HEK293T (cell line): ENCODE measurements around the gene BASP1.

Experiments
- CTCF ChIA-PET: fragments of 350-600 bp; formaldehyde crosslinking; extraction: SDS; loops from one replicate; lab custom pipeline; 2021; ENCODE audit warnings: antibody characterized with exemption, inconsistent platforms; lab: Yijun Ruan, JAX
- POLR2A ChIA-PET: fragments of 350-600 bp; formaldehyde crosslinking; extraction: SDS; loops from one replicate; lab custom pipeline; 2020; ENCODE audit warnings: antibody characterized with exemption, inconsistent platforms; lab: Yijun Ruan, JAX
- DNase-seq: peaks from one replicate; pipeline ENCODE4 v3.0.0; 2012; ENCODE audit warnings: mixed read lengths; ENCODE audit errors: extremely low spot score
- ARNT ChIP-seq: fragments of 450-650 bp; IDR thresholded peaks from 2 replicates; pipeline ENCODE4 v1.6.1; 2017; ENCODE audit warnings: mild to moderate bottlenecking
- BHLHE40 ChIP-seq: fragments of 450-650 bp; IDR thresholded peaks from 2 replicates; pipeline ENCODE4 v1.6.1; 2016; ENCODE audit warnings: mild to moderate bottlenecking, moderate library complexity, borderline replicate concordance
- CTBP1 ChIP-seq: fragments of 450-650 bp; IDR thresholded peaks from 2 replicates; pipeline ENCODE4 v1.6.1; 2016; ENCODE audit warnings: borderline replicate concordance
- ELF4 ChIP-seq: fragments of 450-650 bp; IDR thresholded peaks from 2 replicates; pipeline ENCODE4 v1.6.1; 2017; ENCODE audit warnings: antibody characterized with exemption
- FOXA1 ChIP-seq: fragments of 450-650 bp; IDR thresholded peaks from 2 replicates; pipeline ENCODE4 v1.6.1; 2016; ENCODE audit warnings: mild to moderate bottlenecking
- FOXK2 ChIP-seq: fragments of 450-650 bp; IDR thresholded peaks from 2 replicates; pipeline ENCODE4 v1.6.1; 2016; ENCODE audit warnings: mild to moderate bottlenecking
- FOXM1 ChIP-seq: fragments of 450-650 bp; IDR thresholded peaks from 2 replicates; pipeline ENCODE4 v1.6.1; 2017; ENCODE audit warnings: mild to moderate bottlenecking, borderline replicate concordance
- HDGF ChIP-seq: fragments of 450-650 bp; IDR thresholded peaks from 2 replicates; pipeline ENCODE4 v1.6.1; 2017; ENCODE audit warnings: antibody characterized with exemption, borderline replicate concordance
- L3MBTL2 ChIP-seq: fragments of 450-650 bp; conservative IDR thresholded peaks from 2 replicates; pipeline ENCODE4 v1.6.1; 2016; ENCODE audit warnings: mild to moderate bottlenecking
- LEF1 ChIP-seq: fragments of 450-650 bp; IDR thresholded peaks from 2 replicates; pipeline ENCODE4 v1.6.1; 2017; ENCODE audit warnings: mild to moderate bottlenecking, borderline replicate concordance
- NFRKB ChIP-seq: fragments of 450-650 bp; IDR thresholded peaks from 2 replicates; pipeline ENCODE4 v1.6.1; 2016; ENCODE audit warnings: mild to moderate bottlenecking, moderate library complexity
- SP1 ChIP-seq: fragments of 450-650 bp; IDR thresholded peaks from 2 replicates; pipeline ENCODE4 v1.6.1; 2017
- SUZ12 ChIP-seq: fragments of 450-650 bp; IDR thresholded peaks from 2 replicates; pipeline ENCODE4 v1.6.1; 2016; ENCODE audit warnings: mild to moderate bottlenecking
- TARDBP ChIP-seq: fragments of 450-650 bp; IDR thresholded peaks from 2 replicates; pipeline ENCODE4 v1.6.1; 2016
- ZNF384 ChIP-seq: fragments of 450-650 bp; IDR thresholded peaks from 2 replicates; pipeline ENCODE4 v1.6.1; 2016
- TF ChIP-seq, protein P1 (sequence below): fragments of 450-650 bp; IDR thresholded peaks from 2 replicates; pipeline ENCODE4 v1.6.1; 2016

BASP1 gene

DNA sequence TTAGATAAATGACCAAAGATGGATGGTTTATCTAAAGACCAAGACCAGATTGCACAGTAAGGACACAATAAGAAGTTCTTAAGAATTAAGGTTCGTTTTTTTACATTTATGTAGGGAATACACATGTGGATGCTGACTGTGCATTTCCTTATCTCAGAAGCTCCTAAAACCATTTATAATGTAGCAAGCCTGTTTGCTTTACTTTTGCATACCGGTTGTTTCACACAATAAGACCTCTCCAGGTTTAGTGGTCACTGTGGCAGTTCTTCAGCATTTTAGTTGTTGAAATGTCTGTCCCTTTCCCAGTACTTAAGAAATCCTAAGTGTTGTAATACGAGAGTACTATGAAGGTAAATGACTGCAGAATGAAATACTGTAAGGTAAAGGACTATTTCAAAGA, 43.6 kb downstream of the BASP1 start:
- ChIA-PET POLR2A (no interaction called here), CTCF (no interaction called here)
- no peak for DNase-seq
- no peak for TF ChIP-seq ZNF384
- TF ChIP-seq CTBP1 = no peak
- no peak for TF ChIP-seq TARDBP
- no peak for TF ChIP-seq L3MBTL2
- TF ChIP-seq SUZ12 = no peak

DNA sequence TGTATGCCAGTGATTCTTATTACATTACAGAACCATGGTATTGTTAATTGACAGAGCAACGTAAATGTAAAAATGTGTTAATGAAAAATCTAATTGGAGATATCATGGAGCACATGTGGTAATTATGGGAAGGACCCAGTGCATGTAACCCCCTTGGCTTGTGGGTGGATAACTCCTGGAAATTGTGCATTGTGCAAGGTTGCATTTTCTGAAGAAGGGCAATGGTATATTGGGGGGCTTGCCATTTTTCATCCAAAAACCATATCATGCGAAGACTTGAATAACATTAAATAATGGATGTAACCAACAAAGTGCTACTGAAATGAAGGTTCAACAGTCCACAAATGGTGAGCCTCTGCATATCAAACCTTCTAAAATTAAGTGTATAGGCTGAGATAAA, 47.6 kb downstream of the BASP1 start:
- CTCF ChIA-PET = interaction anchor here (0.7 kb wide), 1 partner anchor 49 kb away, joined by 3 read pairs; no protein-coding TSS in a partner anchor

DNA sequence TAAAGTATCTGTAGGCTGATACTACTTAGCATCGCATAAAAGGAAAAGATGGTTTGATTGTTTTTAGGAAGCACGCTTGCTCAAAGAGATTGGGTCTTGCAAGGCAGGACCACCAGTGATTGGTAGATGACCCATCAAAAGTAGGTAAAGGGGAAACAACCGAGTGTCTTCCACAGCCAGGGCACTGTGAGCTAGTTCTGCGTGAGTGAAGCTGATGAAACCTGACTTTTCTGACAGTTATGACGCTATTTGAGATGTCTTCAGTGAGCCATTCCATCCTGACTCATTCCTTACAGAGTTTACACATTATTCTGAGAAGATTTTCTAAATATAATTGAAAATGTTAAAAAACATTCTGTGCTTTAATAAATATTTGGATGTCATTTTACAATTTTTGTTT, 49.7 kb downstream of the BASP1 start:
- no peak for DNase-seq
- TF ChIP-seq SUZ12 = no peak
- no peak for TF ChIP-seq HDGF
- no peak for TF ChIP-seq ELF4
- TF ChIP-seq, protein P1, sequence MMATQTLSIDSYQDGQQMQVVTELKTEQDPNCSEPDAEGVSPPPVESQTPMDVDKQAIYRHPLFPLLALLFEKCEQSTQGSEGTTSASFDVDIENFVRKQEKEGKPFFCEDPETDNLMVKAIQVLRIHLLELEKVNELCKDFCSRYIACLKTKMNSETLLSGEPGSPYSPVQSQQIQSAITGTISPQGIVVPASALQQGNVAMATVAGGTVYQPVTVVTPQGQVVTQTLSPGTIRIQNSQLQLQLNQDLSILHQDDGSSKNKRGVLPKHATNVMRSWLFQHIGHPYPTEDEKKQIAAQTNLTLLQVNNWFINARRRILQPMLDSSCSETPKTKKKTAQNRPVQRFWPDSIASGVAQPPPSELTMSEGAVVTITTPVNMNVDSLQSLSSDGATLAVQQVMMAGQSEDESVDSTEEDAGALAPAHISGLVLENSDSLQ = no peak
- no peak for TF ChIP-seq TARDBP
- TF ChIP-seq FOXK2 = no peak
- no peak for TF ChIP-seq BHLHE40
- no peak for TF ChIP-seq FOXM1
- TF ChIP-seq CTBP1 = no peak
- TF ChIP-seq NFRKB = no peak
- TF ChIP-seq FOXA1 = no peak
- no peak for TF ChIP-seq LEF1
- ChIA-PET CTCF (no interaction called here), POLR2A (no interaction called here)

More for the DNA sequence above, 47.6 kb downstream of the BASP1 start:
- POLR2A ChIA-PET = interaction anchor here (1.2 kb wide), 1 partner anchor 10 kb away, joined by 5 read pairs; no protein-coding TSS in a partner anchor
- TF ChIP-seq FOXM1 = no peak
- TF ChIP-seq ZNF384 = no peak
- TF ChIP-seq, protein P1 = no peak
- no peak for TF ChIP-seq CTBP1
- TF ChIP-seq SP1 = no peak
- TF ChIP-seq FOXK2 = no peak
- TF ChIP-seq BHLHE40 = no peak
- no peak for TF ChIP-seq L3MBTL2
- TF ChIP-seq FOXA1 = no peak
- TF ChIP-seq ELF4 = no peak
- TF ChIP-seq HDGF = no peak
- no peak for TF ChIP-seq SUZ12
- no peak for TF ChIP-seq LEF1
- no peak for TF ChIP-seq ARNT
- no peak for TF ChIP-seq NFRKB
- no peak for TF ChIP-seq TARDBP
- no peak for DNase-seq

DNA sequence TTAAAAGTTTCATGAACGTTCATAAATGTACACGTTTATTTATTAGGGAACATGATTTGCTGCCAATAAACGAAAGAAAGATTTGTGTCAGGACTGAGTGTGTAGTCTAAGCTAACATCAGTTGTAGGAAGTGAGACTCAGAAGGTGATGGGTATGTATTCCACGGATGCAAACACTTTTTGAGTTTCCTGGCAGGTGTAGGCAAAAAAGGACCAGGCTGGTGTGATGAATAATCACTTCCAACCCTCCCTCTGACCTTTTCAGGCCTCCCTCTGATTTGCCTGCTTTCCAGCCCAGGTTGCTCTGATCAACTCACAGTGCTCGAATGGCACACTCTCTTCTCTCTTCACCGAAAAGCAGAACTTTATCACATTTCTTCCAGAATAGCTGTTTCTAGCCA, 51.8 kb downstream of the BASP1 start:
- ChIA-PET CTCF (interaction anchor here (0.7 kb wide), 1 partner anchor 10 kb away, joined by 3 read pairs; no protein-coding TSS in a partner anchor), POLR2A (no interaction called here)
- TF ChIP-seq LEF1 (no peak), ELF4 (no peak), CTBP1 (no peak), HDGF (no peak), SUZ12 (no peak), TARDBP (no peak)
- DNase-seq = no peak

DNA sequence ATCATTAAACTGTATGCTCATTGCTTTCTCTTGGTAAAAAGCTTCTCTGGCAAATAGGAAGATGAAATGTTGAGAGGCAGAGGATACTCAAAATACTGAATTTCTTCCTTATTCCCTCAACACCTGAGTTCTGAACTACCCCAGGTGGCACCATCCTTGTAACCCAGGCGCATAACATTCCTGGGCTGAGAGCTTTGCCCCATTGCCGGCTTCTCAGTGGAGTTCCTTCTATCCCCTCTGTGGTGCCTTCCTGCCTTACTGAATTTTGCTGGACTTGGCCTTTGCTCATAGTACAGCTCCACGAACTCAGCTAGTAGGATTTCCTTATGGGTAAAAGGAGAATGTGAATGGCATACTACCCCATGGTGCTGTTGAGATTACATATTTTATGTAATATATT, 54.7 kb downstream of the BASP1 start:
- POLR2A ChIA-PET = no interaction called here
- DNase-seq = no peak
- TF ChIP-seq FOXM1 (no peak), FOXA1 (no peak), CTBP1 (no peak)
- TF ChIP-seq, protein P1 = no peak
- CTCF ChIA-PET = no interaction called here

DNA sequence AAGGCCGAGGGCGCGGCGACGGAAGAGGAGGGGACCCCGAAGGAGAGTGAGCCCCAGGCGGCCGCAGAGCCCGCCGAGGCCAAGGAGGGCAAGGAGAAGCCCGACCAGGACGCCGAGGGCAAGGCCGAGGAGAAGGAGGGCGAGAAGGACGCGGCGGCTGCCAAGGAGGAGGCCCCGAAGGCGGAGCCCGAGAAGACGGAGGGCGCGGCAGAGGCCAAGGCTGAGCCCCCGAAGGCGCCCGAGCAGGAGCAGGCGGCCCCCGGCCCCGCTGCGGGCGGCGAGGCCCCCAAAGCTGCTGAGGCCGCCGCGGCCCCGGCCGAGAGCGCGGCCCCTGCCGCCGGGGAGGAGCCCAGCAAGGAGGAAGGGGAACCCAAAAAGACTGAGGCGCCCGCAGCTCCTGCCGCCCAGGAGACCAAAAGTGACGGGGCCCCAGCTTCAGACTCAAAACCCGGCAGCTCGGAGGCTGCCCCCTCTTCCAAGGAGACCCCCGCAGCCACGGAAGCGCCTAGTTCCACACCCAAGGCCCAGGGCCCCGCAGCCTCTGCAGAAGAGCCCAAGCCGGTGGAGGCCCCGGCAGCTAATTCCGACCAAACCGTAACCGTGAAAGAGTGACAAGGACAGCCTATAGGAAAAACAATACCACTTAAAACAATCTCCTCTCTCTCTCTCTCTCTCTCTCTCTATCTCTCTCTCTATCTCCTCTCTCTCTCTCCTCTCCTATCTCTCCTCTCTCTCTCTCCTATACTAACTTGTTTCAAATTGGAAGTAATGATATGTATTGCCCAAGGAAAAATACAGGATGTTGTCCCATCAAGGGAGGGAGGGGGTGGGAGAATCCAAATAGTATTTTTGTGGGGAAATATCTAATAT, 58.1 kb downstream of the BASP1 start:
- no peak for TF ChIP-seq TARDBP
- no peak for TF ChIP-seq L3MBTL2
- no peak for TF ChIP-seq BHLHE40
- ChIA-PET POLR2A (interaction anchor here (0.6 to 1.6 kb wide), 2 partner anchors 10 to 51 kb away, joined by 3 to 5 read pairs; no protein-coding TSS in a partner anchor), CTCF (no interaction called here)
- DNase-seq = no peak

DNA sequence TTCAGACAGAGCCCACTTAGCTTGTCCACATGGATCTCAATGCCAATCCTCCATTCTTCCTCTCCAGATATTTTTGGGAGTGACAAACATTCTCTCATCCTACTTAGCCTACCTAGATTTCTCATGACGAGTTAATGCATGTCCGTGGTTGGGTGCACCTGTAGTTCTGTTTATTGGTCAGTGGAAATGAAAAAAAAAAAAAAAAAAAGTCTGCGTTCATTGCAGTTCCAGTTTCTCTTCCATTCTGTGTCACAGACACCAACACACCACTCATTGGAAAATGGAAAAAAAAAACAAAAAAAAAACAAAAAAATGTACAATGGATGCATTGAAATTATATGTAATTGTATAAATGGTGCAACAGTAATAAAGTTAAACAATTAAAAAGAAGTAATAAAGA, 59.0 kb downstream of the BASP1 start:
- TF ChIP-seq NFRKB = no peak
- POLR2A ChIA-PET = no interaction called here
- DNase-seq = no peak
- CTCF ChIA-PET = no interaction called here
